GM12872 (cell line): ENCODE results near the gene WDR45.

Experiments
- TF ChIP-seq, protein P1 (sequence below): IDR thresholded peaks from 3 replicates; pipeline ENCODE4 v1.5.1; 2011; ENCODE audit warnings: low read depth, mild to moderate bottlenecking, low read length, moderate library complexity; ENCODE audit not compliant: insufficient read depth

Gene WDR45

DNA sequence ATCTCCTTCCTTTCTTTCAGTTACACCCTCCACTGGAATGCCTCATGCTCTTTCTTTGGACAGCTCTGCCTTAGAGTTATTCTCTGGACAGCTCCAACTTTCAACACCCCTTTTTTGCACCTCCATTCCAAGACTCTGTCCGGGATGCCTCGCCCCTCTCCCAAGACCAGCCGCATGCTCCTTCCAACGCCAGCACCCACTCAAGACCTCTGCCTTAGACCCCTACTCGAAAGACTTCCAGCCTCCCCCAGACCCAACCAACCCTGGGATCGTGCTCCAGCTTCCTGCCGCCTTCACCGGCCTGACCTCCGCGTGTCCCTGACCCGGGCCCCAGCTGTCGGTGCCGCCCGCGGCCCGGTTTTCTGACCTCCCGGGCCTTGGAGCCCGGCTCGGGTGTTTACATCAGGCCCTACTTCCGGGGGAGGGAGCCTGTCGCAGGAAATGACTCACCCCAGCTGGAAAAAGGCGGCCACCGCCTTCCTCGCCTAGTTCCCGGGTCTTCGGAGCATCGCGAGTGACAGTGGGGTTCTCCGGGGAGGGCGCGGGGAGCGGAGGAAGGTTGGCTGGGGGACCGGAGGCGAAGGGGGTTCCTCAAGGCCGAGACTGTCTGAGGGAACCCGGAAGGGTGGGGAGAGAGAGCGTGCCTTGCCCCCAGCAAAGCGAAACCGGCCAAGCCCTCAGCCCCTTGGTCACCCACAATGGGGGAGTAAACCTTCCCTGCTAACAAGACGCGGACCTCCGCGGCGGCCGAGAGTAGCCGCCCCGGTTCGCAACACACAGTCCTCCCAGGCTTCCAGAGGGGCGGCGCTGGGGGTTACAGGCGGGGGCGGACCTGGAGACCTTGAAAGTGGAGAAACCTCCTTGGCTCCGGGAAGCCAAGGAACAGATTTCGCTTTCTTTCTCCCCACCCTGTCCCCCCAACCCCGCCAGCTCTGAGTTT is at the start of gene WDR45:
WDR45 (minus strand) TSS at position 399 of the 940 bp plus-strand sequence. CDS start 1,792 bp downstream, outside the sequence.
- TF ChIP-seq, protein P1, sequence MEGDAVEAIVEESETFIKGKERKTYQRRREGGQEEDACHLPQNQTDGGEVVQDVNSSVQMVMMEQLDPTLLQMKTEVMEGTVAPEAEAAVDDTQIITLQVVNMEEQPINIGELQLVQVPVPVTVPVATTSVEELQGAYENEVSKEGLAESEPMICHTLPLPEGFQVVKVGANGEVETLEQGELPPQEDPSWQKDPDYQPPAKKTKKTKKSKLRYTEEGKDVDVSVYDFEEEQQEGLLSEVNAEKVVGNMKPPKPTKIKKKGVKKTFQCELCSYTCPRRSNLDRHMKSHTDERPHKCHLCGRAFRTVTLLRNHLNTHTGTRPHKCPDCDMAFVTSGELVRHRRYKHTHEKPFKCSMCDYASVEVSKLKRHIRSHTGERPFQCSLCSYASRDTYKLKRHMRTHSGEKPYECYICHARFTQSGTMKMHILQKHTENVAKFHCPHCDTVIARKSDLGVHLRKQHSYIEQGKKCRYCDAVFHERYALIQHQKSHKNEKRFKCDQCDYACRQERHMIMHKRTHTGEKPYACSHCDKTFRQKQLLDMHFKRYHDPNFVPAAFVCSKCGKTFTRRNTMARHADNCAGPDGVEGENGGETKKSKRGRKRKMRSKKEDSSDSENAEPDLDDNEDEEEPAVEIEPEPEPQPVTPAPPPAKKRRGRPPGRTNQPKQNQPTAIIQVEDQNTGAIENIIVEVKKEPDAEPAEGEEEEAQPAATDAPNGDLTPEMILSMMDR = no peak

DNA sequence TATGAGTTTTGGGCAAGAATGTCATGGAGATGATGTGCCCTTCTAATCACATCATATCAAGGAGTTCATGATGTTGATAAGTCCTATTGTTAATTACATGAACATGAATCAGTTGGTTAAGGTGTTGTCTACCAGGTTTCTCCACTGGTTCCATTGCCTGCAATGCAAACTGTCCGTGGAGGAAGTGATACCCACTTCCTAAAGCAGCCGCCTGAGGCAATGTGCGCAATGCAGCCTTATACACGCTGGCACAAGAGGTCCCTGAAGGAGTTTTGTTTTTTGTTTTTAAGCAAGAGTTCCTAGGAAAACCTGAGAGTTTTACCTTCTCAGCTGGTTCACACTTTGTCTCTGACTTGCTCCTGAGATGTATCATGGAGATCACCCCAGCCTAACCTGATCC is 49.7 kb upstream of the WDR45 start:
- TF ChIP-seq, protein P1 = 0 out of 3 replicates have a peak, but pooled peaks have one; percentile 9

DNA sequence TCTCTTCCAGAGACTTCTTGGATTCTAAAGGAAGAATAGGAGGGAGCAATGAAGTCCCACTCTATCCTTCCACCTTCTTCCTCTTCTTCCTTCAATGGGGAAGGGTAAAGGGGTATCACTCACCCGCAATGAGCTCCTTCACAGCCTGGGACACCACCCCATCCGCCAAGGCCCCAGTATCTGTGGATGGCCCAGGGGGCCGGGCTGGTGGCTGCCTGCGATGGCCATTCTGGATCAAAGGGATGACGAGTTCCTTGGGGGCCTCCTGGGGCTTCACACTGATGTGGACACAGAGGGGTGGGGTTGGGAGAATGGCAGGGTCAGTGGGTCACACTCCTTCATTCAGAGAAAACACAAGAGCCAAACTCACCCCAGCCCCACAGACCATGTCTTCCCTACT is 42.8 kb upstream of the WDR45 start:
- TF ChIP-seq, protein P1 = no peak

DNA sequence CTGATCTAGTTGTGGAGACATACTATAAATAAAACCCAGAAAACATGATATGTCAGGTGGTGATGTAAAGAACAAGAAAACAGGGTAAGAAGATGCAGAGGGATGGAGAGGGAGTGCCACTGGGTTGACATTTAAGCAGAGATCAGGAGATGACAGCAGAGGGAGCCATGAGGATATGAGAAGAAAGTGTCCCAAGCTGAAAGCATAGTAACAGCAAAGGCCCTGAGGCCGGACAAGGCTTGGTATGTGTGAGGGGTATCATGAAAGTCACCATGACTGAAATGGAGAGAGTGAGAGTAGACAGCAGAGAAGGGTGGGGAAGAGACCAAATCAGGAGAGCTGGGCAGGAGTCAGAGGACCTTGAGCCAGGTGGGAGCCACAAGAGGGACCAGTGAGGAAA is 40.4 kb upstream of the WDR45 start:
- TF ChIP-seq, protein P1 = no peak

DNA sequence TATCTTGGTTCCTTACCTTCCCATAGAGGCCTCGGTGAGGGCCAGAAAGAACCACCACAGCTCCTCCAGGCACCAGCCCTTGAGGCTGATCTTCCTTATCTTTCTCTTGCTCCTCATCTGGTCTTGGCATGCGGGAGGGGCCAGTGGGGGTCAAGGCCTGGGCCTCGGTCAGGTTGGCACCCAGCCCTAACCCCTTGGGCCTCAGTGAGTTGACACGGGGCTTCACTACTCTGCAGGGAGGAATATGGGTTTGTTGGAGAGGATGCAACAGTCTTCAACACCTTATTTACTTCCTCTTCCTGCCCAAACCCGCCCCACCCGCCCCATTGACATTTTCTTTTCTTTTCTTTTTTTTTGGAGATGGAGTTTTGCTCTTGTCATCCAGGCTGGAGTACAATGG is 37.9 kb upstream of the WDR45 start:
- TF ChIP-seq, protein P1 = no peak

DNA sequence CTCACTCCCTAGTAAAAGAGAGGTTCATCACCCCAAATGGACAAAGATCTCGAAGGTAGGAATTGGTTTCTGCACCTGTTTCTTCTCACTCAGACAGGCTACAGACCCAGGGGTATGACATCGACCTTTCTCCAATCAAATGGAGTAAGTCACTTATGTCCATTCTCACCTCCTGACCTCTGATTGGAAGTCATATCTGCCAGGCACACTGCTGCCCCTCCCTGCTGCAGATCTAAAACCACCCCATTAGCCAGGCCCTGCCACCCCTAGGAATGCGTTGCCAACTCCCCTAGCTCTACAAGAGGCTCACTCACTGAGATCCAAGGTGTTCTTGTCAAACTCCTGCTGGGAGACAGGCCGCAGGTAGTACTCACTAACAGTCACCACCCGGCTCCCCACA is 37.0 kb upstream of the WDR45 start:
- TF ChIP-seq, protein P1 = no peak

DNA sequence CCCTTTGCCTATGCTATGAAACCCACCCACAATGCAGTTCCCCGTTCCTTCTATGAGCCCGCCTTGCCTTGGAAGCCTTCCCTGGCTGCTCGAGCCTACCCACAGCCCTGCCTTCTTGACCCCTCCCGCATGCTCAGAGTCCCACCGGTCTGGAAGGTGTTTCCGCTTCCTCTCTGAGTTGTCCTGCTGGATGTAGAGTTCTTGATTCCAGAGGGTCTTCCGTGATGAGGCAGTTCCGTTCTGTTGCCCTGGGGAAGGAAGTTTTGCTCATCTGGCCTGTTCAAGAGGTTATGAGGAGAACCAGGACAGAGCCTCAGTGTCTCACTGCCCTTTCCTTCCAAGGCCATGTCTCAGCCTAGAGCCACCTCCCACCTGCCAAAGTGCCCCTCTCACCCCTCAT is 36.4 kb upstream of the WDR45 start:
- TF ChIP-seq, protein P1 = no peak
